ENCODE data around the gene CRYGC.

DNA sequence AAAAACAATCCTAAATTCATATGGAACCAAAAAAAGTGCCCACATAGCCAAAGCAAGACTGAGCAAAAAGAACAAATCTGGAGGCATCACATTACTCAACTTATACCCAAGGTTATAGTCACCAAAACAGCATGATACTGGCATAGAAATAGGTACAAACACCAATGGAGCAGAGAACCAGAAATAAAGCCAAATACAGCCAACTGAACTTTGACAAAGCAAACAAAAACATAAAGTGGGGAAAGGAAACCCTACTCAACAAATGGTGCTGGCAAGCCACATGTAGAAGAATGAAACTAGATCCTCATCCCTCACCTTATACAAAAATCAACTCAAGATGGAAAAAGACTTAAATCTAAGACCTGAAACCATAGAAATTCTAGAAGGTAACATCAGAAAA lies 45.8 kb downstream of the CRYGC start:
- TF ChIP-seq, protein P1, sequence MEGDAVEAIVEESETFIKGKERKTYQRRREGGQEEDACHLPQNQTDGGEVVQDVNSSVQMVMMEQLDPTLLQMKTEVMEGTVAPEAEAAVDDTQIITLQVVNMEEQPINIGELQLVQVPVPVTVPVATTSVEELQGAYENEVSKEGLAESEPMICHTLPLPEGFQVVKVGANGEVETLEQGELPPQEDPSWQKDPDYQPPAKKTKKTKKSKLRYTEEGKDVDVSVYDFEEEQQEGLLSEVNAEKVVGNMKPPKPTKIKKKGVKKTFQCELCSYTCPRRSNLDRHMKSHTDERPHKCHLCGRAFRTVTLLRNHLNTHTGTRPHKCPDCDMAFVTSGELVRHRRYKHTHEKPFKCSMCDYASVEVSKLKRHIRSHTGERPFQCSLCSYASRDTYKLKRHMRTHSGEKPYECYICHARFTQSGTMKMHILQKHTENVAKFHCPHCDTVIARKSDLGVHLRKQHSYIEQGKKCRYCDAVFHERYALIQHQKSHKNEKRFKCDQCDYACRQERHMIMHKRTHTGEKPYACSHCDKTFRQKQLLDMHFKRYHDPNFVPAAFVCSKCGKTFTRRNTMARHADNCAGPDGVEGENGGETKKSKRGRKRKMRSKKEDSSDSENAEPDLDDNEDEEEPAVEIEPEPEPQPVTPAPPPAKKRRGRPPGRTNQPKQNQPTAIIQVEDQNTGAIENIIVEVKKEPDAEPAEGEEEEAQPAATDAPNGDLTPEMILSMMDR (conservative IDR thresholded peaks at IDR 0.05), result no peak
- TF ChIP-seq EZH2 (IDR thresholded peaks at IDR 0.05; ENCODE audit: low read depth), result no peak

Data from PC-9 (cell line).